Measurements from ENCODE around the gene SDK1.
"Not testable (repeated sequence)": the region's sequence is repeated elsewhere in the genome, so short reads cannot be mapped to it uniquely, and the experiment has no call there.

Gene SDK1

DNA sequence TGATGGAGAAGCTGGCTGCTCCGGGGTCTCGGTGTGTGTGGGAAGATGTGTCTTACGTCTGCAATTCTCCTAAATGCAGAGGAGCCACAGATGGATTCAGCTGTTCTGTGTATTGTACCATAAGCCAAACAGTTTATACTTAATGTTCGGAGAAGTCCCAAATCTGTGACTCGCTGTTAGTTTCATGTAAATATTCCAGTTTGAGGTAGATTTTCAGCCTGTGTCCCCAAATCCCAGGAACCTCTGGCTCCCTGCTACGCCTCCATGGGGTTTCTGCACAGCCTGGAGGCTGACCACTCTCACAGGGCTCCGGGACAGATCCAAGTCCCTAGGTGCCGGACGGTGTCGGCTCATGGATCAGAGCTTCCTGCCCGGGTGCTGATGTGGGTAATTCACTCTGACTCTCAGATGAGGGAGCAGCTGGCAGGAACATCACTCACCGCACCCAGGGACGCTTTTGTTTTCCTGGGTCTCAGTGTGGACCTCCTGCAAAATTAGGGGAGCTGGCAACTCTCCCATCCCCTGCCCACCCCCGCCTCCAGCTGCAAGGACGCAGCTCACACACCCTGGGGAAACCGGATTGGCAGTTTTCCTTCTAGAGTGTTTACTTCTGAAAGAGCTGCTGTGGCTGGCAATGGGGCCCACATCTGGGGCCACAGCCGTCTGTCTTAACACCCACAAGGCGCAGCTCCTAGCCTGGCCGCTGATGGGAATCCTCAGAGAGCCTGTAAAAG, 960.0 kb downstream of the SDK1 start:
- Histone ChIP-seq H3K4me2 (ENCODE audit: insufficient read depth, low read length) (no peak overlapping the region), H3K27me3 (ENCODE audit: insufficient read depth, low read length, poor library complexity) (no peaks in the 10 kb centered on the region), H2AFZ (ENCODE audit: low read depth, low read length) (no peak overlapping the region), H3K27ac (ENCODE audit: low read length) (no peak overlapping the region), H3K4me3 (ENCODE audit: low read depth in 1 of 2, low read length in 2 of 2) (no peak overlapping the region), H4K20me1 (ENCODE audit: insufficient read depth, low read length) (no peaks in the 10 kb centered on the region), H3K9ac (ENCODE audit: low read depth, low read length) (no peak overlapping the region), H3K79me2 (ENCODE audit: insufficient read depth, low read length) (no peaks in the 10 kb centered on the region), H3K36me3 (ENCODE audit: insufficient read depth, low read length) (no peaks in the 10 kb centered on the region), H3K4me1 (ENCODE audit: insufficient read depth, low read length) (no peaks in the 10 kb centered on the region), H3K9me3 (ENCODE audit: insufficient read depth, low read length, severe bottlenecking) (no peaks in the 10 kb centered on the region)
- TF ChIP-seq CTCF (IDR thresholded peaks at IDR 0.05; ENCODE audit: borderline replicate concordance, extremely low read depth, low read length, poor library complexity, severe bottlenecking) = no peak
- no peak for TF ChIP-seq EZH2 (IDR thresholded peaks at IDR 0.05; ENCODE audit: borderline replicate concordance, low read depth, low read length, severe bottlenecking)
- no peak for ATAC-seq (ENCODE audit: insufficient read depth, low read depth)
- DNase-seq = no peak

DNA sequence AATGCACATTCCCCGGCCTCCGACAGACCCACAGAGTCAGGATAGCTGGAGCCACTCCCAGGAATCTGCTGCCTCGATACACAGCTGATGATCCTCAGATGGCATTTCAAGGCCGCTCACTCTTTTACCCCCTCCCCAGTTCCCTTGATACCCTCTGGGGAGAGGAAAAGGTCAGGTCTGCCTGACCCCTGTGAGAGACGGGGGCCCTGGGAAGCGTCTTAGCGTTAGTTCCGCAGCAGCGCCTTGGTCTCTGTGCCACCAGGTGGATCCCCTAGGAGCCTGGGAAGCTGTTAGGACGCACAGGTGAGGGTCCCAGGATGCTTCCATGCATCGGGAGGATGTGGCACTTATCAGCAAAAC, 960.5 kb downstream of the SDK1 start:
- no peak overlapping the region for H3K4me2 ChIP-seq (ENCODE audit: insufficient read depth, low read length)
- no peaks in the 10 kb centered on the region for H3K4me1 ChIP-seq (ENCODE audit: insufficient read depth, low read length)
- ATAC-seq (ENCODE audit: insufficient read depth, low read depth) = no peak
- no peaks in the 10 kb centered on the region for H3K27me3 ChIP-seq (ENCODE audit: insufficient read depth, low read length, poor library complexity)
- no peak for DNase-seq
- no peaks in the 10 kb centered on the region for H3K36me3 ChIP-seq (ENCODE audit: insufficient read depth, low read length)
- no peaks in the 10 kb centered on the region for H4K20me1 ChIP-seq (ENCODE audit: insufficient read depth, low read length)
- no peaks in the 10 kb centered on the region for H3K79me2 ChIP-seq (ENCODE audit: insufficient read depth, low read length)
- H3K9ac ChIP-seq (ENCODE audit: low read depth, low read length) = no peak overlapping the region
- H3K27ac ChIP-seq (ENCODE audit: low read length) = no peak overlapping the region
- no peak for TF ChIP-seq CTCF (IDR thresholded peaks at IDR 0.05; ENCODE audit: borderline replicate concordance, extremely low read depth, low read length, poor library complexity, severe bottlenecking)
- no peak for TF ChIP-seq EZH2 (IDR thresholded peaks at IDR 0.05; ENCODE audit: borderline replicate concordance, low read depth, low read length, severe bottlenecking)
- no peak overlapping the region for H2AFZ ChIP-seq (ENCODE audit: low read depth, low read length)
- no peaks in the 10 kb centered on the region for H3K9me3 ChIP-seq (ENCODE audit: insufficient read depth, low read length, severe bottlenecking)
- H3K4me3 ChIP-seq (ENCODE audit: low read depth in 1 of 2, low read length in 2 of 2) = no peak overlapping the region

DNA sequence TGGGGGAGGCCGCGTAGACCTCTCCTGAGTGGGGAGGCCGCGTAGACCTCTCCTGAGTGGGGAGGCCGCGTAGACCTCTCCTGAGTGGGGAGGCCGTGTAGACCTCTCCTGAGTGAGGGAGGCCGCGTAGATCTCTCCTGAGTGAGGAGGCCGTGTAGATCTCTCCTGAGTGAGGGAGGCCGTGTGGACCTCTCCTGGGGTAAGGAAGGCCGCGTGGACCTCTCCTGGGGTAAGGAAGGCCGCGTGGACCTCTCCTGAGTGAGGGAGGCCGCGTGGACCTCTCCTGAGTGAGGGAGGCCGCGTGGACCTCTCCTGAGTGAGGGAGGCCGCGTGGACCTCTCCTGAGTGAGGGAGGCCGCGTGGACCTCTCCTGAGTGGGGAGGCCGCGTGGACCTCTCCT, 963.2 kb downstream of the SDK1 start:
- H3K4me1 ChIP-seq (ENCODE audit: insufficient read depth, low read length); ATAC-seq (ENCODE audit: insufficient read depth, low read depth); H3K36me3 ChIP-seq (ENCODE audit: insufficient read depth, low read length); H4K20me1 ChIP-seq (ENCODE audit: insufficient read depth, low read length); H3K27ac ChIP-seq (ENCODE audit: low read length); H3K4me2 ChIP-seq (ENCODE audit: insufficient read depth, low read length); H3K9ac ChIP-seq (ENCODE audit: low read depth, low read length); H3K4me3 ChIP-seq (ENCODE audit: low read depth in 1 of 2, low read length in 2 of 2); H3K79me2 ChIP-seq (ENCODE audit: insufficient read depth, low read length); H2AFZ ChIP-seq (ENCODE audit: low read depth, low read length); H3K9me3 ChIP-seq (ENCODE audit: insufficient read depth, low read length, severe bottlenecking); H3K27me3 ChIP-seq (ENCODE audit: insufficient read depth, low read length, poor library complexity); DNase-seq: not testable (repeated sequence)

DNA sequence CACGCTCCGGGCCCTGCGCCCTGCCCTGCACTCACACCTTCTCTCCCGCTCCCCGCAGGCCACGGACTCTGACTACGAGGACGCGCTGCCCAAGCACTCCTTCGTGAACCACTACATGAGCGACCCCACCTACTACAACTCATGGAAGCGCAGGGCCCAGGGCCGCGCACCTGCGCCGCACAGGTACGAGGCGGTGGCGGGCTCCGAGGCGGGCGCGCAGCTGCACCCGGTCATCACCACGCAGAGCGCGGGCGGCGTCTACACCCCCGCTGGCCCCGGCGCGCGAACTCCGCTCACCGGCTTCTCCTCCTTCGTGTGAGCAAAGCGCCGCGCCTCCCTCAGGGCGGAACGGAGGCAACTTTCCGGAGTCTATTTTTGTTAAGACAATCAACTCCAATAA, 964.0 kb downstream of the SDK1 start:
- Histone ChIP-seq H4K20me1 (ENCODE audit: insufficient read depth, low read length) (no peaks in the 10 kb centered on the region), H3K4me1 (ENCODE audit: insufficient read depth, low read length) (no peaks in the 10 kb centered on the region), H3K27me3 (ENCODE audit: insufficient read depth, low read length, poor library complexity) (no peaks in the 10 kb centered on the region), H3K27ac (ENCODE audit: low read length) (no peak overlapping the region), H3K36me3 (ENCODE audit: insufficient read depth, low read length) (no peaks in the 10 kb centered on the region), H3K4me2 (ENCODE audit: insufficient read depth, low read length) (no peak overlapping the region), H3K9ac (ENCODE audit: low read depth, low read length) (no peak overlapping the region), H2AFZ (ENCODE audit: low read depth, low read length) (no peak overlapping the region), H3K79me2 (ENCODE audit: insufficient read depth, low read length) (no peaks in the 10 kb centered on the region), H3K4me3 (ENCODE audit: low read depth in 1 of 2, low read length in 2 of 2) (no peak overlapping the region), H3K9me3 (ENCODE audit: insufficient read depth, low read length, severe bottlenecking) (no peaks in the 10 kb centered on the region)
- DNase-seq = no peak
- TF ChIP-seq CTCF (IDR thresholded peaks at IDR 0.05; ENCODE audit: borderline replicate concordance, extremely low read depth, low read length, poor library complexity, severe bottlenecking) = no peak
- no peak for TF ChIP-seq EZH2 (IDR thresholded peaks at IDR 0.05; ENCODE audit: borderline replicate concordance, low read depth, low read length, severe bottlenecking)
- no peak for ATAC-seq (ENCODE audit: insufficient read depth, low read depth)
